GM18520 (cell line): ENCODE results near the gene NOS2.

ENCODE experiments used
- ATAC-seq: cut with Tn5 transposase; IDR thresholded peaks from one replicate; pipeline ENCODE4 v1.9.1; 2021; ENCODE audit not compliant: unreplicated experiment

The NOS2 gene

DNA sequence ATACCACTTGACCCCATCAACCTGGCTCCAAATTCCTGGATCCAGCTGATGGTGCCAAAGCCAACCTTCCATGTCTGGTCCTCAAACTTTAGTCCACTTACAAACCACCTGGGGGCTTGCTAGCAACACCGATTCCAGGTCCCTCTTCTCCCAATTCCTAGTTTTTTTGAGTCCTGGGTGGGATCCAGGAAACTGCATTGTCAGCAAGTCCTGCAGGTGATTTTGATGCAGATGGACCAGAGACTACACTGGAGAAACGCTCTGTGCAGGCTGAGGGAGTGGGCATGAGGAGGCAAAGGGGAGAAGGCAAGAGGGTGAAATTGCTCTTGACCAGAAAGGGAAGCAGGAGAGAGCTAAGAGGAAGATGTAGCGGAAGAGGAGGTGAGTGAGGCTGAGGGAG, 21.0 kb upstream of the NOS2 start:
- ATAC-seq = no peak

DNA sequence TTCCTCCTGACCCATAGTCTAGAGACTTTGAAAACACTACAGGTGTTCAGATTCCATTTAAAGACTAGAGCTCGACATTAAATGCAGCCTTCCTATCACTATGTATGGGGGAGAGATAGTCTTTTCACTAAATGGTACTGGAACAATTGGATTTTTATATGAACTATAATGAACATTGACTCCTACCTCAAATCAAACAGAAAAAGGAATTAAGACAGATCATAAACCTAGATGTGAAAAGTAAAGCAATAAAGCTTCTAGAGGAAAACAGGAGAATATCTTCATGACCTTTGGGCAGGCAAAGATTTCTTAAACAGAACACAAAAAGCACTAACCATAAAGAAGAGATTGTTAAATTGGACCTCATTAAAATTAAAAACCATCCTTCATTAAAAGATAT, 18.8 kb upstream of the NOS2 start:
- ATAC-seq = no peak

DNA sequence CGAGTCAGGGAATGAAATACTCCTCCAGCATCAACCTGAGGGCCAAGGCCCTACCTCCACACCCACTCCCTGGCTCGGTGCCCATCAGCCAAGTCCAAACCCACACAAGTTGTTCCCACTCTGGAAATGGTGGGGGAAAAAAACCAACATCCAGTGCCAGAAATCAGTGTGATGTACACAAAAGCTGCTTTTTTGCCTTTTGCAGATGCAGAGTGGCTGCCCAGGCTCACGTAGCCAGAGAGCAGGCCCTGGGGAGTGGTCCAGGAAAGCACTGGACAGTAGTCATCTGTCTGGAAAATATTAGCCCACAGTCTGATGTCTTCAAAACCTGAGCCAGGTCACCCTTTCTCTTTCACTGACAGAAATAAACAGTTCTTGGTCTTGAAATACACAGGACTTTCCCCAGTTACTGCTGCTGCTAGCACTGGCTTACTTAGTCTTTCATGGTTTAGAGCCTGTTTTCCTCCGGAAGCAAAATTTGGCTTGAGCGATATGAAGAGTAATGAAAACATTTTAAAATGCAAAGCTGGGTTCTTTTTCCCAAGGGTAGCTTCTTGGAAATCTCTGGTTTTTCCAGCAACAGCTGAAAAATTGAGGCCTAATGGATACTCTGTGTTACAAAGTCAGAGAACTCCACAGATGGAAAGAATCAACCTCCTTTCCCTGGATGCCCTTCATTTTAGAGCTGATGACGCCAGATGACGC, 18.2 kb upstream of the NOS2 start:
- no peak for ATAC-seq

DNA sequence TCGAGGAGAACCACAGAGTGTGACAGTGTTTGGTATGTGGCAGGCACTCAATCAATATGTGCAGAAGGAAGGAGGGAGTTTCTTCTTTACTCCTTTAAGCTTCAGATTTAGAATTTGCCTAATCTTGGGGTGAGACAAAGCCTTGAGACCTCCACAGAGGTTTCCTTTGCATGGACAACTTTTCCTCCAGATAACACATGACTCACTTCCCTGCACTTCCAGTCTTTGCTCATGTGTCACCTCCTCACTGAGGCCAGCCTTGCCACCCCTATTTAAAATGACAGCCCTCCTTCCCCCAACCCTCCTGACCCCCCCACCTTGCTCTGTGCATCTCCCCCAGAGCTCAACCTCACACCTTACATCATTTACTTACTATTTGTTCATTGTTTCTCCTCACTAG, 17.4 kb upstream of the NOS2 start:
- no peak for ATAC-seq

DNA sequence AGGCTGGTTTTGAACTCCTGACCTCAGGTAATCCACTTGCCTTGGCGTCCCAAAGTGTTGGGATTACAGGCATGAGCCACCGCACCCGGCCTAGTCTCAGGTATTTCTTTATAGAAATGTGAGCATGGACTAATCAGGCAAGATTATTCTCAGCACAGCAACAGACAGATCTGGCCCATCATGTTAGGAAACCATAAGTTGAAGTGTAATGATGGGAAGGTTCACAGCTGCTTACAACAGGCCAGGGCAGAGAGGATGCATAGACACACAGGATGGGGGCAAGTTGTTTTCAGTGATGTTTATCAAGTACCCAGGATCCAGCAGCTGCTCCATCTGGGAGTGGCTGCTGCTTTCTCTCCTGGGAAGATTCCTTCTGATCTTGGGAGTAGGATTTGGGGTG, 16.6 kb upstream of the NOS2 start:
- no peak for ATAC-seq

- ATAC-seq = no peak
These were observed 11.6 kb upstream of the NOS2 start for GRCh38 chr17:27811961-27812360.

DNA sequence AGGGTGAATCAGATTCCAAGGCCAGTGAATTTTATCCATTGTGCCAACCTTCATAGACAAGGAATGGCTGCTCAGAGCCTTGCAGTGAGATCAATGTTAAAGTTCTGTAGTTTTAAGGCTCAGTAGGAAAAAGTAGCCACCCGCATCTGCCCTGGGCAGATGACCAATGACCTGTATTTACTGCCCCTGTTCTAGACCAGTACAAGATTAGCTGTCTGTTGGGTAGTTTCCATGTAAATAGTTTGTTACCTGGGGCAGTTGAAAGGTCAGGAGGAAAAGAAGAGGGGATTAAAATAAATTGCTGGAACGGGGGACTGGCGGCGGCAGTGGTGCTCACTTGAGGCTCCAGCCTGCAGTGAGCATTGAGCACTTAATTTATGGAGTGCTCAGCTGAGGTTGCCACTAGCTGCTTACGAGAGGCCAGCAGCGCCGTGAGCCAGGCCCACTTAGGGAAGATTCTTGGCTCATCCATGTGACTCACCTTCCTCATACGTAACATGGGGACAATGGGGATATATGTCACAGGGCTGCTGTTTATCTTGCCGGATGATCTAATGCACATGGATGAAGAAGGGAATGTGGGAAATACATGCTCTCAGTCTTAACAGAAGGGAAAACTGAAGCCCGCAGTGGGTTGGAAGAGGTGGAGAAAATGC, 10.7 kb upstream of the NOS2 start:
- ATAC-seq = no peak

DNA sequence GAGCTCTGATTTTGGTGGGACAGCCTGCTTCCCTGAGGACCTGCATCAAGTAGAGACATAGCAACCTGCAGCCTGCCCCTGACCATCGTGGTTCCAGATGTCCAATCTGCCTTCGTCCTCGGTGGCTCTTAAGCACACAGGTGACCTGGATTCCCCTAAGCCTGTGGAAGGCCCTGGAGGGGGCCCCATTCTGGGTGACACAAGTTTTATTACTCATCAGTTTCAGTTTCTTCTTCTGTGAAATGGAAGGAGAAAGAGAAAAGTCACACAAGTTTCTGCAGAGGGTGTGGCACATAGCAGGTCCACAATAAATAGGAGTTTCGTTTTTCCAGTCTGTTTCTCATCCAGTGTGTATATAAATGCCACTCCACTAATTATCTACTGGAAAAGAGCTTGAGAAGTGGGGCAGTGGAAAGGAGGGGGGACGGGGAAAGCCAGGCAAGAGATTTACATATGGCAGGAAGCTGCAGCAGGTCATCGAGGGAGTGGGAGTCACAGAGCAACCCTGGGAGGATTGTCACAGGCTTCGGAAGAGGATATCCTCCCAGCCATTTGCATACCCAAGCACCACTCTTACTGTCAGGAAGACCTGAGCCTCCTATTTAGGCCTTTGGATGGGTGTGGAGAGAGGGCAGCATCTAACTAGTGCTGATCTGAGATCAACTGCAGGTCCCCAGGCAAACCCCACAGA, 10.0 kb upstream of the NOS2 start:
- ATAC-seq = peak; percentile 33

DNA sequence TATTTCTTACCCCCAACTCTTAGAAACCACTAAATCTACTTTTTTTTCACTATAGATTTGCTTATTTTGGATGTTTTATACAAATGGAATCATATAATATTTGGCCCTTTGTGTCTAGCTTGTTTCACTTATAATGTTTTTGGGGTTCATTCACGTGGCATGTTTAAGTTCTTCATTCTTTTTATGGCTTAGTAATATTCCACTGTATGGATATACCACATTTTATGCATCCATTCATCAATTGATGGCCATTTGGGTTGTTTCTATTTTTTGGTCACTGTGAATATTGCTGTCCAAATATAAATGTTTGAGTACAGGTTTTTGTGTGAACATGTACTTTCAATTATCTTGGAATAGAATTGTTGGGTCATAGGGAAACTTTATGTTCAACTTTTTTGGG, 9.2 kb upstream of the NOS2 start:
- no peak for ATAC-seq

DNA sequence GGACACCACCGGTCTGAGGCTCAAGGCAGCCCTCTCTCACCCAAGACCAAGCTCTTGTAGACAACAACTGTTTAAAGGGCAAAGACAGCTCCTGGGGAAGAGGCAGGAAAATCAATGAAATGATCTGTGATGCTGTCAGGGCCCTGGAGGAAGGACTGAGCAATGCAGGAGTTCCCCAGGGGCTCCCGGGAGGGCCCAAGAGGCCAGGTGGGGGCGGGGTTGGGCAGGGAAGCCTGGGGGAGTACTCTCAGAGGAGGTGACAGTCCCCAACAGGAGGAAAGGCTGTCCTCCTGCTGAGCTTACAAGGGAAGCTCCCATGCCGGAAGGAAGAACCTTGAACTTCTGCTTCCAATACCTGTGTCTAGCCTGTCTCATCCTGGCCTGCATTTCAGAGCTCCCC, 8.3 kb upstream of the NOS2 start:
- no peak for ATAC-seq

GRCh38 chr17:27807567-27808470, 7.5 kb upstream of the NOS2 start:
- peak; percentile 47 for ATAC-seq

DNA sequence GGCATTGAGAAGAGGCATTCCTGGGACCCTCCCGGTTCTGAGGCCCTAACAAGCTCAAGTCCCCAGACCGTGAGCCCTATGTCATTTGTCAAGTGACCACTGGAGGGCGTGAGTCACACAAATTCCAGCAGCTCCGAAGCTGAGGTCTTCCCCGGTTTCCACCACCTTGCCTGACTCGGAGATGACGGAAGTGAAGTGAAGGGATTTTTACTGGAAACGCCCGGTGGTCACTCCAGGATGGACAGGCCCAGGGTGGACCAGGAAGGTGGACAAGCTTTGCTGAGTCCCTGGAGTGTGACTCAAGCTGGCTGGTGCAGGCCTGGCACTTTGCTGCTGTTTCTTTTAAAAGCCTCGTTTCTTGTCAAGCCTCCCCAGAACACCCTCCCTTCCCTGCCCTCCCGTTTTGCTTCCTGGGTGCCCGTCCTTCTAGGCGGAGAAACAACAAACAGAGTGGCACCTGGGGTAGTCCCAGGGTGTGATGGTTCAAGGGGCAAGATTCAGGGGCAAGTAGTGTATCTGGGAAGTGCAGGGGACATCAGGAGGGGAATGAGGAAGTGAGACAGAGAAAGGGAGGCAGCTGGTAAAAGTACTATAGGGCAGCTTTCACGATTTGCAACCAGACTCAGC, 5.3 kb upstream of the NOS2 start:
- peak; percentile 28 for ATAC-seq

DNA sequence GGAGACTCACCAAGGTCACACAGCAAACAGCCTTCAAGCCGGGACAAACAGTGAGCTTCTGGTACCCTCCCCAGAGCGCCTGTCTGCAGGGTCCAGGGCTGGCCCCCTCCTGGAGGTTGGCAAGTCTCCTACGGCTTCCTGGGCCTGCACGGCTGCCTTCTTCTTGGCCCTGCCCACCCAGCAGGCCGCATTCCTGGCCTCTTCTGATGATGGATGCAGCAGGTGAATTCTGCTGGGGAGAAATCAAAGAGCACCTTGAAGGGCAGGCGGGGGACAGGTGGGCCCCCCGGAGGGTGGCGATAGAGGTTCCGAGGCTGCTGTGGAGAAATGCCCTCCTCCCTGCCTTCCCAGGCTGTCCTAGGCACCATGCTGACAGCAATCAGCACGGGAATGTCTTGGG, 3.8 kb upstream of the NOS2 start:
- no peak for ATAC-seq

GRCh38 chr17:27802962-27803680, 2.8 kb upstream of the NOS2 start:
- no peak for ATAC-seq

DNA sequence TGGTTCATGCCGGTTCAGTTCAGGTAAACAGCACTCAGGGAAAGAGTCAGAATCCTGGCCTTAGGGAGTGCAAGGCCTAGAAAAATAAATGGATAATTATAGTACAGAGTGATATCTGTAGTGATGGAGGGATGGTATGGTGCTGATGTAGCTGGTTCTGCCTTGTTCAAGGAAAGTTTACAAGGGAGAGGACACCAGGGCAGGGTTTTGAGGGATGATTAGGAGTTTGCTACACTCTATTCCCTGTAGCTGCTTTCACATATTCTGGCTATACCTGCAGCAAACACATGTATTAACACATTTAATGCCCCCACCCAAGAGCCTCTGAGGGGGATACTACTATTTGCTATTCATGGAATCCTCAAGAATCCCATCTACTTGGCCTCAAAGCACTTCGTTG, 1.7 kb upstream of the NOS2 start:
- ATAC-seq = no peak

GRCh38 chr17:27798376-27798775, 2.0 kb downstream of the NOS2 start:
- ATAC-seq = no peak

DNA sequence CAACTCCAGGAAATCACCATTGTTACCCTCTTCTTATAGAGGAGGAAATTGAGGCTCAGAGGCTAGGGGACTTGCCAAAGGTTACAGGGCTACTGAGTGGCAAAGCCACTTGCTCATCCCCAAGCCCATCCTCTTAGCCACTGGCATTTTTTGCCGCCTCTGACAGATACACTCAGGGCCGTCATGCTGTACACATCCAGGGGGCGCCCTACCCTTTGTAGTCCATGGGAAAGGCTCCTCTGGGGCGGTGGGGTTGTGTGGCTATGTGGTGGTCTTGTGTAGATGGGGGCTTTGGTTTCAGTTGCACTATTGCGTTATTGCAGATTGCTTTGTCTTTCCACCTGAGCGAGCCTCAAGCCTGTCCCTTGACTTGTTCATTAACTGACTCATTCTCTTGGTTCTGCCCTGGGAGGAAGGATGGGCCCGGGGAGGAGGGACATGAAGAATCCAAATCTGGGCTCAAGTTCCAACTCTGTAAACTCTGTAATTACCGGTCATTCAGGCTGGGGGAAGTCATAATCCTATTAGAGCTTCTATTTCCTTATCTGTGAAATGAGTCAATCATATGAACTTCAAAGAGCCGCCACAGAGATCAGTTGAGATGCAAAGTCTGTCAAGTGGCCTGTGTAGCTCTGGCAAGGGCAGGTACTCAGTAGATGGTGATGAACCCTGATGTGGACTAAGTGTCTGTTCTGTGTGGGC, 2.8 kb downstream of the NOS2 start:
- ATAC-seq = no peak

- ATAC-seq = no peak
These were observed 6.3 kb downstream of the NOS2 start for GRCh38 chr17:27793906-27794569.
